Measurements from ENCODE around the gene CFAP69.

The CFAP69 gene

DNA sequence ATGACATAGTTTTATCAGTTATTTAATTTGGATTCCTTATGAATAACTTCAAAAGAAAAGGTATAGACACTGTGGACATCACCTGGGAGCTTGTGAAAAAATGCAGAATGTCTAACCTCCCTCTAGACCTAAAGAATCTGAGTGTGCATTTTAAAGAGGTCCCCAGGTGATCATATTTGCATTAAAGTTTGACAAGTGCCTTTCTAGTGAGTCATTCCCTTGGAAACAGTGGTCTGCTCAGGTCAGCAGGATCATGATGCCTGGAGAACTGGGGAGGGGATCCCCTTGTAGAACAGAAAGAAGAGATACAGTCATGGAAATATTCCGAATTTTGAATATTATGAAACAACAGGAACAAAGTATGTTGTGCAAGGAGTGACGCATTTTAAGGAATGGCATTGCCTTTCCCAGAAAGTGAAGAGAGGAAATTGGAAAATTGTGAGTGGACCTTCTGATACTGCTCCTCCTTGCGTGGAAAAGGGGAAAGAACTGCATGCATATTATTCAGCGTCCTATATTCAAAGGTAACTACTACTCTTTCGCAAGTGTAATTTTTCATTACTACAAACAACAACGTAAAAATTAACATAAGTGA is 28.8 kb upstream of the CFAP69 start:
- H3K27ac ChIP-seq (ENCODE audit: poor library complexity, severe bottlenecking): no peak overlapping the region
- TF ChIP-seq CTCF (IDR thresholded peaks at IDR 0.05; ENCODE audit: poor library complexity, severe bottlenecking): no peak
- no peak for ATAC-seq (ENCODE audit: low read depth)
- no peaks in the 10 kb centered on the region for H3K36me3 ChIP-seq (ENCODE audit: low read depth)
- no peak overlapping the region for H3K4me3 ChIP-seq (ENCODE audit: severe bottlenecking)
- H3K4me1 ChIP-seq (ENCODE audit: insufficient read depth, poor library complexity, severe bottlenecking): no peaks in the 10 kb centered on the region
- H3K27me3 ChIP-seq (ENCODE audit: insufficient read depth, poor library complexity, severe bottlenecking): no peaks in the 10 kb centered on the region
- no peak for DNase-seq (ENCODE audit: low spot score)
- H3K9me3 ChIP-seq (ENCODE audit: severe bottlenecking): no peaks in the 10 kb centered on the region

- Histone ChIP-seq H3K4me3 (ENCODE audit: severe bottlenecking) (no peak overlapping the region), H3K4me1 (ENCODE audit: insufficient read depth, poor library complexity, severe bottlenecking) (no peaks in the 10 kb centered on the region), H3K36me3 (ENCODE audit: low read depth) (no peaks in the 10 kb centered on the region), H3K27me3 (ENCODE audit: insufficient read depth, poor library complexity, severe bottlenecking) (no peaks in the 10 kb centered on the region), H3K9me3 (ENCODE audit: severe bottlenecking) (no peaks in the 10 kb centered on the region), H3K27ac (ENCODE audit: poor library complexity, severe bottlenecking) (no peak overlapping the region)
- no peak for ATAC-seq (ENCODE audit: low read depth)
- no peak for TF ChIP-seq CTCF (IDR thresholded peaks at IDR 0.05; ENCODE audit: poor library complexity, severe bottlenecking)
- DNase-seq (ENCODE audit: low spot score): no peak
Measured at GRCh38 chr7:90216771-90217170, 28.2 kb upstream of the CFAP69 start.

- H3K4me3 ChIP-seq (ENCODE audit: severe bottlenecking): no peak overlapping the region
- no peak for TF ChIP-seq CTCF (IDR thresholded peaks at IDR 0.05; ENCODE audit: poor library complexity, severe bottlenecking)
- DNase-seq (ENCODE audit: low spot score): no peak
- H3K36me3 ChIP-seq (ENCODE audit: low read depth): no peaks in the 10 kb centered on the region
- no peak for ATAC-seq (ENCODE audit: low read depth)
- no peaks in the 10 kb centered on the region for H3K9me3 ChIP-seq (ENCODE audit: severe bottlenecking)
- no peak overlapping the region for H3K27ac ChIP-seq (ENCODE audit: poor library complexity, severe bottlenecking)
- H3K4me1 ChIP-seq (ENCODE audit: insufficient read depth, poor library complexity, severe bottlenecking): no peaks in the 10 kb centered on the region
- no peaks in the 10 kb centered on the region for H3K27me3 ChIP-seq (ENCODE audit: insufficient read depth, poor library complexity, severe bottlenecking)
Measured at GRCh38 chr7:90222390-90222789, 22.6 kb upstream of the CFAP69 start.

DNA sequence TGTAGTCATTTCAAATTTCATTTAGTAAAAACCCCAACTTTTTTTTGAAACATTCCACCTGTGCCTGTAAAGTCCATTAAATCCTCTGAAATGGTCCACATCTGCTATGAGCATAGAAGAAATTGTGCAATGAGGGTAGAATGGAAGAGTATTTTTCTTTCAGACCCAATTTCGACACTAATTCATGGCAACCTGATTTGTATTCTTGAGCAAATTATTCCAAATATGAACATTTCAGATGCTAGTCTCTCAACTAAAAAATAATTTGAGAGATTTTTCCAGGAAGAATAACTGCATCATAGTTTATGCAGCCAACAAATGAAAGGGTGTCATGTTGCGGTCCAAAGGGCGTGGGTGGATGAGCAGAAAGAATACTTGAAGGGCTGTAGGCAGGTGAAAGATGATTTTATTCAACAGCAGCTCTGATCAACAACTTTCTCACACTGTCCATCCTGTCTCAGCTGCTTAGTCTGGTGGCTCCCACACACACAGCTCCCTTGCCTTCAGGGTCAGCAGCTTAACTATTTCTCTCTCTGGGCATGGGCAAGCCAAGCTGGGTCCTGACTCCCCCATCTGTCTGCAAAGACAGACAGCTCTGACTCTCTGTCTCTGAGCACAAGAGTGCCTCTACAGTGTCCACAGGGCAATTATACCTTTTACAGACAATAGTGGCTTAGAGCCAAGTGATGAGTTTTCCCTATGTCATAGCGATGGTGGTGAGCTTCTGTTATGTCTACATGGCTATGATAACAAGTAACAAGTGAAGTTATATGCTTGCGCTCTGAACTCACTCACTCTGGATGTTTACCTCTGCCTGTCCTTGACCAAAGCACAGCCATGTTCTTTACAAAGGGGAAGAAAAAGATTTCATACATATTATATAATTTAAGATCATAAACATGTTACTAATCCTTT is 21.9 kb upstream of the CFAP69 start:
- Histone ChIP-seq H3K36me3 (ENCODE audit: low read depth) (no peaks in the 10 kb centered on the region), H3K9me3 (ENCODE audit: severe bottlenecking) (no peaks in the 10 kb centered on the region), H3K27me3 (ENCODE audit: insufficient read depth, poor library complexity, severe bottlenecking) (no peaks in the 10 kb centered on the region), H3K27ac (ENCODE audit: poor library complexity, severe bottlenecking) (no peak overlapping the region), H3K4me1 (ENCODE audit: insufficient read depth, poor library complexity, severe bottlenecking) (no peaks in the 10 kb centered on the region), H3K4me3 (ENCODE audit: severe bottlenecking) (no peak overlapping the region)
- no peak for TF ChIP-seq CTCF (IDR thresholded peaks at IDR 0.05; ENCODE audit: poor library complexity, severe bottlenecking)
- no peak for DNase-seq (ENCODE audit: low spot score)
- ATAC-seq (ENCODE audit: low read depth): 0 out of 3 replicates have a peak, but pooled peaks have one; percentile 21

DNA sequence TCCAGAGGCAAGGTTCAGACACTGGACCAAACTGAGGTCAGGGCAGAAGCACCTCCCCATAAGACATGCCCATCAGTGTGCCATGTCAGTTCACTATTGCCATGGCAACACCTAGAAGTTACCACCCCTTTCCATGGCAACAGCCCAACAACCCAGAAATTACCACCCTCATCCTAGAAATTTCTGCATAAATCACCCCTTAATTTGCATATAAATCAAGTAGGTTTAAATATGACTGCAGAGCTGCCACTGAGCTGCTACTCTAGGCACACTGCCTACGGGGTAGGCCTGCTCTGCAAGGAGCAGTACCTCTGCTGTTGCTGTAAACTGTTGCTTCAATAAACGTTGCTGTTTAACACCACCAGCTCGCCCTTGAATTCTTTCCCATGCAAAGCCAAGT is 20.8 kb upstream of the CFAP69 start:
- Histone ChIP-seq H3K9me3 (ENCODE audit: severe bottlenecking) (no peaks in the 10 kb centered on the region), H3K4me3 (ENCODE audit: severe bottlenecking) (no peak overlapping the region), H3K36me3 (ENCODE audit: low read depth) (no peaks in the 10 kb centered on the region), H3K27me3 (ENCODE audit: insufficient read depth, poor library complexity, severe bottlenecking) (no peaks in the 10 kb centered on the region), H3K4me1 (ENCODE audit: insufficient read depth, poor library complexity, severe bottlenecking) (no peaks in the 10 kb centered on the region), H3K27ac (ENCODE audit: poor library complexity, severe bottlenecking) (no peak overlapping the region)
- ATAC-seq (ENCODE audit: low read depth): no peak
- no peak for TF ChIP-seq CTCF (IDR thresholded peaks at IDR 0.05; ENCODE audit: poor library complexity, severe bottlenecking)
- DNase-seq (ENCODE audit: low spot score): no peak
